Measurements from ENCODE around the gene OSTN. TPM values are rescaled to one million over a fixed set of nuclear protein-coding genes. Genes with fewer than 3 reads are reported as not detected.
"Not testable (repeated sequence)": the region's sequence is repeated elsewhere in the genome, so short reads cannot be mapped to it uniquely, and the experiment has no call there.

Gene OSTN
- polyA plus RNA-seq, 1 of the 3 experiments (the other 2 are of a cell fraction): 0.02 TPM

- Histone ChIP-seq H3K9ac (no peak overlapping the region), H3K4me3 (ENCODE audit: low read depth in 2 of 2, low read length in 1 of 2) (no peak overlapping the region), H3F3A (replicated peaks; ENCODE audit: insufficient read depth) (no peaks in the 10 kb centered on the region), H2AFZ (ENCODE audit: low read depth) (no peak overlapping the region), H3K36me3 (replicated peaks in 1 of 2; ENCODE audit: control insufficient read depth in 1 of 2, insufficient read depth in 2 of 2, low read length in 1 of 2) (no peaks in the 10 kb centered on the region), H3K4me2 (no peak overlapping the region), H3K9me3 (no peaks in the 10 kb centered on the region), H3K9me2 (no peaks in the 10 kb centered on the region), H3K79me2 (ENCODE audit: insufficient read depth) (no peaks in the 10 kb centered on the region), H3K4me1 (ENCODE audit: control insufficient read depth in 1 of 2, insufficient read depth in 2 of 2, low read depth in 1 of 2, low read length in 1 of 2) (no peaks in the 10 kb centered on the region), H3K27me3 (ENCODE audit: insufficient read depth) (no peaks in the 10 kb centered on the region), H3K27ac (ENCODE audit: low read depth in 2 of 2, low read length in 1 of 2) (no peak overlapping the region), H4K20me1 (ENCODE audit: insufficient read depth) (no peaks in the 10 kb centered on the region)
- no peak for TF ChIP-seq CTCF (IDR thresholded peaks at IDR 0.05)
- no peak for TF ChIP-seq MEF2A (IDR thresholded peaks at IDR 0.05; ENCODE audit: borderline replicate concordance, low read depth)
- no peak for DNase-seq
- CTCF ChIA-PET: no interaction called here
- POLR2A ChIA-PET: no interaction called here
- WGBS (ENCODE audit: low lambda C conversion rate): 6% methylated on average over 3 of the region's 3 CpGs
Observed at GRCh38 chr3:191175102-191175501, 23.9 kb upstream of the OSTN start.

DNA sequence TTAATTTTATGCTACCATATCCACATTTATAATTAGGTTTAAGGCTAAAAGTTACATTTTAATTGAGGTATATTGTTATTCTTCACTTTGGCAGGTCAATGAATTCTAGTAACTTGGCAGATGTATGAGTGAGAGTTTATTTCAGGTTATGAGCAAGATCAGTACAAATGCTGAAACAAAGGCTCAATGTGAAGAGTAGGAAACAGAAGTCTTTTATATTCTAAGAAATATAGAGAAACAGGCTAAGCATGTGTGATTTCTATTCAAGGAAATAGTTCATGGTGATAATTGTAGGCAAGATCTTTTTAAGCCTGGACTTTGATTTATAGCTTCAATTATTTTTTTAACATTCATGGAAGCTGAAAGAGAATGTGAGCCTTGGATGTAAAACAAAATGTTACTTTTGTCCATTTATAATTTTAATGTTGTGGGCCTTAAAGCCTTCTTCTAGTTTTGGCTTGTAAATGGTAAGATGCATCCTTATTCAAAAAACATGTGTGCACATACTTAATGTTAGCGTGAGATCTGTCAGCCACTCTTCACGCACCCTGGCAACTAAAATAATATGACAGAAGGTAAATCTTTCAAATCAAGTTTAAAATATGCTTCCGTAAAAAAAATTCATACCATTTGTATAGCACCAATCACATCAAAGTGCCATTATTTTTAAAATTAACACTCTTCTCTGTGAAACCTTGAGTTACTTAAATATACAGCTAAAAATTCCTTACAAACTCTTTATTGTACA lies 22.8 kb upstream of the OSTN start:
- TF ChIP-seq USF1 (IDR thresholded peaks at IDR 0.05; ENCODE audit: borderline replicate concordance, low read depth) (no peak), POLR2AphosphoS5 (IDR thresholded peaks at IDR 0.05; ENCODE audit: low read depth, low read length) (no peak), EP300 (IDR thresholded peaks at IDR 0.05; ENCODE audit: borderline replicate concordance in 1 of 2, low read depth in 1 of 2, low read length in 1 of 2) (no peak), NRF1 (IDR thresholded peaks at IDR 0.05; ENCODE audit: low read depth, low read length) (no peak), TEAD4 (IDR thresholded peaks at IDR 0.05; ENCODE audit: borderline replicate concordance, insufficient read depth) (no peak), FOXJ3 (CRISPR knock-in tag; IDR thresholded peaks at IDR 0.05) (no peak), GATA2 (CRISPR knock-in tag; IDR thresholded peaks at IDR 0.05) (no peak), NFIC (IDR thresholded peaks at IDR 0.05; ENCODE audit: borderline replicate concordance) (no peak), FOXM1 (IDR thresholded peaks at IDR 0.05; ENCODE audit: low read depth) (no peak), RAD21 (IDR thresholded peaks at IDR 0.05; ENCODE audit: low read length) (no peak), TAF1 (IDR thresholded peaks at IDR 0.05; ENCODE audit: borderline replicate concordance, low read depth, low read length) (no peak)
- 35% methylated on average over 3 of the region's 3 CpGs for WGBS (ENCODE audit: low lambda C conversion rate)
- Histone ChIP-seq H3K4me1 (ENCODE audit: control insufficient read depth in 1 of 2, insufficient read depth in 2 of 2, low read depth in 1 of 2, low read length in 1 of 2) (no peaks in the 10 kb centered on the region), H2AFZ (ENCODE audit: low read depth) (no peak overlapping the region), H3K4me2 (no peak overlapping the region), H3K9me2 (no peaks in the 10 kb centered on the region), H3K4me3 (ENCODE audit: low read depth in 2 of 2, low read length in 1 of 2) (no peak overlapping the region), H3F3A (replicated peaks; ENCODE audit: insufficient read depth) (no peaks in the 10 kb centered on the region), H3K79me2 (ENCODE audit: insufficient read depth) (no peaks in the 10 kb centered on the region), H3K27ac (ENCODE audit: low read depth in 2 of 2, low read length in 1 of 2) (no peak overlapping the region), H3K36me3 (replicated peaks in 1 of 2; ENCODE audit: control insufficient read depth in 1 of 2, insufficient read depth in 2 of 2, low read length in 1 of 2) (no peaks in the 10 kb centered on the region), H4K20me1 (ENCODE audit: insufficient read depth) (no peaks in the 10 kb centered on the region), H3K9me3 (no peaks in the 10 kb centered on the region), H3K9ac (no peak overlapping the region), H3K27me3 (ENCODE audit: insufficient read depth) (no peaks in the 10 kb centered on the region)
- no peak for DNase-seq
- ChIA-PET CTCF (no interaction called here), POLR2A (no interaction called here)

DNA sequence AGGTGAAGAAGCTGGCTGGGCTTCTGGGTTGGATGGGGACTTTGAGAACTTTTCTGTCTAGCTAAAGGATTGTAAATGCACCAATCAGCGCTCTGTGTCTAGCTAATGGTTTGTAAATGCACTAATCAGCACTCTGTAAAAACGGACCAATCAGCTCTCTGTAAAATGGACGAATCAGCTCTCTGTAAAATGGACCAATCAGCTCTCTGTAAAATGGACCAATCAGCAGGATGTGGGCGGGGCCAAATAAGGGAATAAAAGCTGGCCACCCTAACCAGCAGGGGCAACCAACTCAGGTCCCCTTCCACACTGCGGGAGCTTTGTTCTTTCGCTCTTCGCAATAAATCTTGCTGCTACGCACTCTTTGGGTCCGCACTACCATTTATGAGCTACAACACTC lies 13.7 kb upstream of the OSTN start:
- H3F3A ChIP-seq (replicated peaks; ENCODE audit: insufficient read depth); CTCF ChIA-PET; H3K9me3 ChIP-seq; H3K36me3 ChIP-seq (replicated peaks in 1 of 2; ENCODE audit: control insufficient read depth in 1 of 2, insufficient read depth in 2 of 2, low read length in 1 of 2); H4K20me1 ChIP-seq (ENCODE audit: insufficient read depth); H3K4me3 ChIP-seq (ENCODE audit: low read depth in 2 of 2, low read length in 1 of 2); H3K27me3 ChIP-seq (ENCODE audit: insufficient read depth); H3K9ac ChIP-seq; DNase-seq; POLR2A ChIA-PET; H2AFZ ChIP-seq (ENCODE audit: low read depth); H3K4me1 ChIP-seq (ENCODE audit: control insufficient read depth in 1 of 2, insufficient read depth in 2 of 2, low read depth in 1 of 2, low read length in 1 of 2); H3K79me2 ChIP-seq (ENCODE audit: insufficient read depth); H3K9me2 ChIP-seq; H3K4me2 ChIP-seq; H3K27ac ChIP-seq (ENCODE audit: low read depth in 2 of 2, low read length in 1 of 2): not testable (repeated sequence)
- 54% methylated on average over 9 of the region's 9 CpGs for WGBS (ENCODE audit: low lambda C conversion rate)

GRCh38 chr3:191188246-191188645 lies 10.8 kb upstream of the OSTN start:
- H3K4me3 ChIP-seq (ENCODE audit: low read depth in 2 of 2, low read length in 1 of 2); H3K9ac ChIP-seq; H3K36me3 ChIP-seq (replicated peaks in 1 of 2; ENCODE audit: control insufficient read depth in 1 of 2, insufficient read depth in 2 of 2, low read length in 1 of 2); H3K4me1 ChIP-seq (ENCODE audit: control insufficient read depth in 1 of 2, insufficient read depth in 2 of 2, low read depth in 1 of 2, low read length in 1 of 2); H3K9me2 ChIP-seq; H3K4me2 ChIP-seq; H2AFZ ChIP-seq (ENCODE audit: low read depth); DNase-seq; POLR2A ChIA-PET; H3K79me2 ChIP-seq (ENCODE audit: insufficient read depth); H3F3A ChIP-seq (replicated peaks; ENCODE audit: insufficient read depth); H3K27me3 ChIP-seq (ENCODE audit: insufficient read depth); H3K9me3 ChIP-seq; H3K27ac ChIP-seq (ENCODE audit: low read depth in 2 of 2, low read length in 1 of 2); H4K20me1 ChIP-seq (ENCODE audit: insufficient read depth); CTCF ChIA-PET: not testable (repeated sequence)
- 24% methylated on average over 5 of the region's 5 CpGs for WGBS (ENCODE audit: low lambda C conversion rate)
